C4-2B (cell line): ENCODE results near the gene FGFR3.

Experiments
- CTCF ChIP-seq: fragments of 450-650 bp; conservative IDR thresholded peaks from 2 replicates; pipeline ENCODE4 v1.5.1; 2017; ENCODE audit warnings: mild to moderate bottlenecking
- ZFX ChIP-seq: fragments of 450-650 bp; IDR thresholded peaks from 2 replicates; pipeline ENCODE4 v1.6.1; 2017

DNA sequence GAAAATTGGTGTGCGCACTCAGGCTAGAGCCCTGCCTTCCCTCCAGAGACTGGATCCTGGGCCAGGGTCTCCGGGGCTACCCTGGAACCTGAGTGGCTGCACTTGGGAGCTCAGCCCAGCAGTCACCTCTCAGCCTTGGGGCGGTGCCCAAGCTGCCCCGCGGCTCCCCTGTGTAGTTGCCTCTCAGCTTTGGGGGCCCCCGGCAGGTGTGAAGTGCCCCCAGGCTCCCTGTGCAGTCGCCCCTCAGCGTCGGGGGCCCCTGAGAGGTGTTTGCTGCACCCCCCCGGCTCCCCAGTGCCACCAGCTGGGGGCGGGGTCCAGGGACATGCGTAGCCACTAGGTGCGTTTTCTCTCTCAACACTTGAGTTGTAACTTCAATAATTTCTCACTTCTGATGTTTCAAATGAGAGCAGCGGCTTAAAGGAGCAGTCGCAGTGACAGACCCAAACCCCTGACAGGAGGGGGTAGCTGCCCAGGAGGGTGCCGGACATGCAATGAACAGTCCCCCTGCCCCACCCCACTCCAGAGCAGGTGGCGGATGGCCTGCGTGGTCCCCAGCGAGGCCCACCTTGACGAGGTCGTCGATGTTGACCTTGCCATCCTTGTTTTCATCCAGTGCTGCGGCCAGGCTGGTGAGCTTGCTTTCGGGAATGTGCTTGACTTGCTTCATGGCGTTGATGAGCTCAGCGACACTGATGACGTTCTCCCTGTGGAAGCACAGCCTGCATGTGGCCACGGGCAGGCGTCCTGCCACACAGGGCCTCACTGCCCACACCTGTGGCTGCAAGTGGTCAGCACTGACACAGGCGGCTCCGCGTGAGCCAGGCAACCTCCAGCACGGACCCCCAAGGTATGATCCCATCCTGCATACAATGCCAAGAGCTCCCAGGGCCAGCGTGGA lies 22.3 kb downstream of the FGFR3 start:
- TF ChIP-seq CTCF (no peak), ZFX (no peak)
